ENCODE measurements around the gene ARPC5L. TPM values are rescaled to one million over a fixed set of nuclear protein-coding genes. Genes with fewer than 3 reads are reported as not detected.

Gene ARPC5L
- total RNA-seq = 10.1 and 21.3 TPM in 2 replicates

DNA sequence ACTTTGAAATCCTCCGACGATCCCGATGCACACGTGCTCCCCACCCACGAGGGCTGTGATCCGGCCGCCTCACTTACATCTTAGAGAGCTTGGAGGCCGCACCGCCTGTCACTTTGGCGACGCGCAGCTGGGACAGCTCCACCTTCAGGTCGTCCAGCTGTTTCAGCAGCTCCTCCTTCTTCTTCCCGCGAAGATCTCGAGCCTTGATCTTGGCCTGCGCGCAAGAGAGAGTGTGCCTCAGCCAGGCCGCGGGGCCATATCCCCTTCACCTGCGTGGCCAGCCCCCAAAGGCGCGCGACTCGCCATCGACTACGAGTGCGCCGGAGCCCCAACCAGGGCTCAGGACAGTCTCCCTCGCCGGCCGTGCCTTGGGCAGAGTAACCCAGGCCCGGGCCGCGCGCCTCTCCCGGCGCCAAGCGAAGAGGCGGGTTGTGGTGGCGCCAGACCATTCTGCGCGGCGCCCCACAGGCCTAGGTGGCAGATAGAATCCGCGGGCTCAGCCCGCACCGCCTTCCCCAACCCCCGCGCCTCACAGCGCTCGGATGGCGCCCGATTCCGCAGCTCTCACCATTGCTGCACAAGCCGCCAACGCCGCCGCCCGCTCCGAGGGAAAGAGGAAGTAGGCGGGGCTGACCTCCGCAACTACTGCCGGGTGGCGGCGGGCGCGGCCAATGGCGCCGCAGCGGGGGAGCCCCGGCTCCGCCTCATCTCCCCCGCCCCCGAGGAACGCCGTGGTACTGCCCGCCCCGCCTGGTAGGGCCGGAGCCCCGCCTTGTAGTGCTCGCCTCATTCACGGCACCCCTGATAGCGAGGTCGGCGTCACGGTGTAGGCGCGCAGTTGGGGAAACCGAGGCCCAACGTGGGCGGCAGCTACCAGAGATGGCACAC, at the start of gene ARPC5L, which contains the start of gene RPL35:
ARPC5L (plus strand) TSS at position 789 of the 888 bp plus-strand sequence. CDS start 7,161 bp downstream, outside the sequence.
RPL35 (minus strand) TSS at position 616 of the 888 bp plus-strand sequence; CDS start at position 571, 45 bp downstream.

DNA sequence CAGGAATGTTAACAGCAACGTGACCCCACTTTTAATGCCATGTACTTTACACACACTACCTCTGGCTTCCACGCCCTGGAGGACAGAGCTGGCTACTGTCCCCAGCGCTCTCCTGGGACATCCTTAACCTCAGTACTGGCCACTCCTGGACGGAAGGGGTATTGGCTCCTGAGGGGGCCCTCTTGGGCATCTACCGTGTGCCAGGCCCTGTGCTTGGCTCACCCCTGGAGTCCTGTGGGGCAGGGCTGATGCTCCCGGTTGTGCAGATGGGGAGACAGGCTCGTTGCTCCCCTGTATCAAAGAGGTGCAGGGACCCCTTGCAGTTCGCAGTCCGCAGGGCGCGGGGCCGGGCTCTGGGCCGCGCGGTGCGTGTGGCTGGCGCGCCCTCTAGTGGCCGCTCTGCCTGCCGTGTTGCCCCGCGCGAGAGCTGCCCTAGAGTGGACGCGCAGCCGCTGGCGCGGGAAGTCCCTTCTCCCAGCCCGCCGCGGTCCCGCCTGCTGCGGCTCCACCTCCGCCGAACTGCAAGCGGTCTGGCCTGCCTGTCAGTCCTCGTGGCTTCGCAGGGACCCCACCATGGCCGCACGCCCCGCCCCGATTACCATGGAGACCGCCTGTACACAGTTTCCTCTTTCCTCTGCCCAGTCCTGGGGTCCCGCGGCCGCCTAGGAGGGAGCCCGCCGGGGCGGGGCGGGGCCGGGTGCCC, 8.9 kb upstream of the ARPC5L start, which contains the start of gene WDR38:
WDR38 (plus strand) TSS at position 632 of the 703 bp plus-strand sequence. CDS start 72 bp downstream, outside the sequence.

Other genes with a start within 250 kb of the ARPC5L start
- gene NR6A1, start 90.8 kb upstream of the ARPC5L start, total RNA-seq = 0.19 and 0.56 TPM in 2 replicates
- gene OLFML2A, start 85.0 kb upstream of the ARPC5L start, total RNA-seq = 0.19 and 0.56 TPM in 2 replicates
- gene WDR38, start 8.7 kb upstream of the ARPC5L start, total RNA-seq = not detected in 2 replicates
- 2,537 and 2,667 TPM in 2 replicates for gene RPL35, start 173 bp upstream of the ARPC5L start, total RNA-seq
- 7.9 and 13.4 TPM in 2 replicates for gene GOLGA1, start 79.0 kb downstream of the ARPC5L start, total RNA-seq